ENCODE results near the gene P4HB.

Gene P4HB

DNA sequence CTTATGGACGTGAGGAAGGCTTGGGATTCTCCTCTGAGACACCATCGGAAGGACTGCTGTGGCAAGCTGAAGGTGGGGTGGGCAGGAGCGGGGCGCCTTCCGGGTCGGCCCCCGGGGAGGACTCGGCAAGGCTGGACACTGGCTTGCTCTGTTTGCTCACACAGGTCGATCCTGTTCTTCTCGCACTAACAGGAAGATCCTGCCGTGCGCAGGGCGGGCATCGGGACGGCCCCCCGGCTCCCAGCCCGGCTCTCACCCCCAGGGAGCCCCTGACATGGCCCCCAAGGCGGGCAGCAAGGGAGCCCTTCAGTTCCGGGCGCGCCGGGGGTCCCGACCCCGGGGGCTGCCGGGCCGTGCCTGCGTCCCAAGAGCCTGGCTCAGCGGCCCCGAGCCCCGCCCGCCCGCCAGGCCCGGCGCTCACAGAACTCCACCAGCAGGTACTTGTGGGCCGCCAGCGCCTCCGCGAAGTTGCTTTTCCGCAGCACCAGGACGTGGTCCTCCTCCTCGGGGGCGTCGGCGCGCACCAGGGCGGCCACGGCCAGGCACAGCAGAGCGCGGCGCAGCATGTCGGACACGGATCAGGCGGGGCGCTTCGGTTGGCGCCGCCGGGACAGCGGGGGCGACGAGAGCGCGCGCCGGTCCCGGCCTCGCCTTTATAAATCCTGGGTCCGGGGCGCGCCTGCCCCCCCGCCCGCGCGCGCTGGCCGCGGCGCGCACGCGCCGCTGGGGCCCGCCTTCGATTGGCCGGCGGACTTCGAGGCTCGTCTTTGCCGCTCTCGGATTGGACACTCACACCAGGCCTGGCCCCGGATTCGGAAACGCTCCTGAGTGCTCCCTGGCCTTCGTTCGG lies at the start of gene P4HB:
Gene P4HB, minus strand, starts transcription at position 630 of the 850 bp plus-strand sequence. Its CDS starts 64 bp downstream, at position 566.
- DNase-seq, result no peak

DNA sequence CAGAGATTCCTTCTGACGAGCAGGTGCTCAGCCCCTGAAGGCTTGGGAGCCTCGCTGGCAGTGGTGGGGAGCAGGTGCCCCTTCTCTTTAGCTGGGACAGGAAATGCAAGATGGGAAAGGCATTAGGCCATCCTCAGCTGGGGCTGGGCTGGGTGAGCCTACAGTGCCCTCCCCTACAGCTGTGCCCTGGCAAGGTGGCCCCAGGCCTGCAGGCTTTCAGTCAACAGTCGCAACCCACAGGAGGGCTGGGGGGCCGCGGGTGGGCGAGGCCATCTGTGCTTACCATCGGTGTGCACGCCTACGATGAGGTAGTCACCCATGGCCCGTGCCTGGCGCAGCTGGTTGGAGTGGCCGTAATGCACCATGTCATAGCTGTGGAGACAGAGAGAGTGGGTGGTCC lies 48.9 kb upstream of the P4HB start:
- DNase-seq, result no peak

DNA sequence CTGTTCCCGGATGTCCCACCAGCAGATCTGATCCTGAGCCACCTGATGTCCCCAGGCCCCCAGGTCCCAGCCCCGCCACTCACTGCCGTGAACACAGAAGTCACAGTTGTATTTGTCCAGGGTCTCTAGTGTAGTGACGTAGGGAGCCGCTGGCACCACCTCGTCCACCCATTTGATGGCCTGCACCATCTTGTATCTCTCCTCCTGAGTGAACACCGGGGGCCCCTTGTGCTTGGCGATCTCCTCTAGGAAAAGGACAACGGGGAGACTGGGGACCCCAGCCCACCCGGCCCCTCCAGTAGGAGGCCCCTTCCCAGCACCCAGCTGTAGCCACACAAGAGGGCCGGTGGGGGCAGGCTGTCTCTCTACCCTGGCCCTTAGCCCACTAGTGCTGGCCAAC lies 48.5 kb upstream of the P4HB start:
- no peak for DNase-seq

DNA sequence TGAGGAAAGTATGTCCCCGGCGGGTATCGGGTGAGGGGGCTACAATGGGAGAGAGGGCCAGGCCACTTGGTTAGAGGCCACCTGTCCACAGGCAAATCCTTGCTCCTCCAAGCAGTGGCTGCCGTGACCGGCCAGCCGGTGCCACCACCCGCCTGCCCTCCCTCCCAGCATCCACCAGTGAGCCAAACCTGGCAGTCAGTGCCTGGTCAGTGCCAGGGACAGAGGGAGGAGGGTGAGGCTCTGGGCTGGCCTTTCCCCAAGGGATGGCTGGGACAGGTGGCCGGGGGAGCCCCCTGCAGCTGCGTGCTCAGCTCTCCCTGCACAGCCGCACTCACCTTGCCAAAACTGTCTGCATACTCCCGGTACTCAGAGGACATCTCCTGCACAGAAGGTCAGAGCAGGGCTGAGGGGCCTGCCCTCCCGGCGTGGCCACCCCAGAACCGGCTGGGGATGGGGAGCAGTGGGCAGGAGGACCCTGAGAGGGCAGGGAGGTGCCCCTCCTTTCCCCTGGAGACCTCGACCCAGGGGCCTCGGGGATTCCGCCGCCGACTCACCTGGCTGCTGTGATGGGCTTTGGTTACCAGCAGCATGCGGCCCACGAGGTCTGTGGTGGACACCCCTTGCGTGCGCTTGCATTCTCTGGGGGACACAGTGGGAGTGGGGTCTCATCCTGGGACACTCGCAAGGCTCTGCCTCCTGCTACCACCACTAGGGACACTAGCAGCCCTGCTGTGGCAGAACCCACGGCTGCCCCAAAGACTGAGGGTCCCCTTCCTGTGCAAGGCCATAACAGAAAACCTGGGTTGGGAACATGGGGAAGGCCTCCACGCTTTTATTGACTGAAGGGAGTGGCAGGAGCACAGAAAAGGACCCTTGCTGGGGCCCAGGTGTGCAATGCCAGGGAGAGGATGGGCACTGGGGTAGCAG lies 47.1 kb upstream of the P4HB start:
- no peak for DNase-seq

DNA sequence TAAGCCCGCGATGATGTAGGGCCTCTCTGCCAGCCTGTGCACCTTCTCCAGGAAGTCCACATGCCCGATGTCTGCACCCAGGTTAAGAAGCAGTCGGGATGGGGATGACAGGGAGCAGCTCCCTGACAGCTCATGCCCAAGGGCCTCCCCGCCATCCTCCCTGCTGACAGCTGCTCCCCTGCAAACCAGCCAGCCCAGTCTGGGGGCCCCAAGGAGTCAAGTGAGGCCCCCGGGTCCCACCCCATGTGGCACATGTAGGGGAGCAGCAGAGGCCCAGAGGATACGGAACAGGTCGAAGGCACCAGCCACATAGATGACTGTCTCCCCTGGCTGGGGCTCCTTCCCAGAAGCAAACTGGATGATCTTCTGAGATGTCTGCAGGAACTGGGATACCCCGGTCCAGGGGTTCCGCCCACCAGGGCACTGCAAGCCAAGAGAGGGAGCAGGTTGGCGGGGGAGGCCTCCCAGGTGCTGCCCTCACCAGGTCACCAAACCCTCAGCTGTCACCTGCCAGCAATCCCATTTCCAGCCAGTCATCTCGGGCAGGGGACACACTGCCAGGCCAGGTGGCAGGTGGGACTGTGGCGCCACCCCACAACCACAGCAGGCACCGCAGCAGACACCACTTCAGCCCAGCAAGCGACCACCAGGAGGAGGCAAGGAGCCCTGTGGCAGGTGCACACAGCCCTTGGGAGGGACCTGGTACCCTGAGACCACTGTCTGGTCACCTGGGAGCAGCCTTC lies 46.3 kb upstream of the P4HB start:
- DNase-seq, result no peak

DNA sequence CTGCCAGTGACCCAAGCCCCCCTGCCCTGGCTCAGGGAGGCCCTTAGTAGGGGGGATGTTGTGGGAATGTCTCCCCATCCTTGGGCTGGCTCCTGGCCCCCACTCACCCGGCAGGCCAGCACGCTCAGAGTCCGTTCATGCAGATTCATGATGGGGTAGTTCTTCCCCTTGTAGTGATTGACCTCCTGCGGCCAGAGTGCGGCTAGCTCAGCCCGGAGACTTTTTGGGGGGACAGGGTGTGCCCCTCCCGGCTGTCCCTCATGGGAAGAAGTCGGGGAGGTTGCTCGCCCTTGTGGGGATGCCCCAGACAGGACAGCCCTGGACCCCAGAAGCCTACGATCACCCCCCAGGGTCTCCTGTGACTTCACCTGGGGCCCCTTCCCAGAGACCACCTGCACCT lies 45.7 kb upstream of the P4HB start:
- DNase-seq, result no peak

DNA sequence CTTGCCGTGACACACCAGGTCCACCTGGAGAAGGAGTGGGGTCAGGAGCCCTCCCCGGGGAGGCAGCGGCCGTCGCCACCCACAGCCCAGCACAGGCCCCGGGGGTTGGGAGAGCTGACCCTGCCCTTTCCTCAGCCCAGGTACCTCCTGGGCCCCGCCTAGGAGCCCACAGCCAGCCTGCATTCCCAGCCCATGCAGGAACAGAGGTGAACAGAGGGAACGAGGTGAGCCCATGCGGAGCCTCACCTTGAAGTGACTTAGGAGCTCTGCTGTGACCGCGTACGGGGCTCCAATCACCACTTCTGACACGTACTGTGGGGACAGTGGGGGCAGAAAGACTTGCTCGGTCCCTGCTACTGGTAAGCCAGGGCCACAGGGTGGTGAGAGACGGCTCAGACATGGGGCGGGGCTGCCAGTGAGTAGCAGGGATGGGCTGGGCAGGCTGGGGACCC lies 45.1 kb upstream of the P4HB start:
- no peak for DNase-seq

DNA sequence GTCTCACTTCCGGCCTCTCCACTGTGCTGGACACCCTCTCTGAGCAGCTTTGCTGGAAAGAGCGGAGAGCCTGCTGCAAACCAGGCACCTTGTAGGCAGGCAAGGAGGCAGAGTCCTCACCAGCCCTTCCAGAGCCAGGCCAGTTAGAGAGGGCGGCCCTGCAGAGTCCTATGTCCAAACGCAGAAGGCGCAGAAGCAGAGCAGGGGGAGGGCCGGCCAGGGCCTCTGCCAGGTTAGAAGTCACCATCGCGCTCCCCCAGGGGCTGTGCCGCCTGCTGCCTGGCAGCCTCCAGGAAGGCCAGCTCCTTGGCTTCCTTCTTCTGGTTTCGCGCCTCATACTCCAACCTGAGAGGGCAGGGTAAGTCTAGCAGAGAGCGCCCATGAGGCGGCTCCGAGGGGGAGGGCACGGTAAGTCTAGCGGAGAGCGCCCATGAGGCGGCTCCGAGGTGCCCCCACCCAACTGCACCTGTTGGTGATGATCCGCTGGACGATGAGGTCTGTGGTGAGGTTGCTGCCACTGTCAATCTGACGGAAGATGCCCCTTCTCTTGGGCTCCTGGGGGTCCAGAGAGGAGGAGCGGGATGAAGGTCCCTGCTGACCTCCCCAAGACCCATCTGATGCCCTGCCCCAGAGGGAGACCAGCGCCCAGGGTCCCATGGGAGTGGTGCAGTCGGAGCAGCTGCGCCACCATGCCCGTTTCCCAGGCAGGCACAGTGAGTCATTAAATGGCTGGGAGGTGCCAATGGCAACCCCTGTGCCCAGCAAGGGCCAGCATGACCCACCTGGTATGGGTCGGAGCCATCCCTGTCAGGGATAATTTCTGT lies 44.5 kb upstream of the P4HB start:
- no peak for DNase-seq

DNA sequence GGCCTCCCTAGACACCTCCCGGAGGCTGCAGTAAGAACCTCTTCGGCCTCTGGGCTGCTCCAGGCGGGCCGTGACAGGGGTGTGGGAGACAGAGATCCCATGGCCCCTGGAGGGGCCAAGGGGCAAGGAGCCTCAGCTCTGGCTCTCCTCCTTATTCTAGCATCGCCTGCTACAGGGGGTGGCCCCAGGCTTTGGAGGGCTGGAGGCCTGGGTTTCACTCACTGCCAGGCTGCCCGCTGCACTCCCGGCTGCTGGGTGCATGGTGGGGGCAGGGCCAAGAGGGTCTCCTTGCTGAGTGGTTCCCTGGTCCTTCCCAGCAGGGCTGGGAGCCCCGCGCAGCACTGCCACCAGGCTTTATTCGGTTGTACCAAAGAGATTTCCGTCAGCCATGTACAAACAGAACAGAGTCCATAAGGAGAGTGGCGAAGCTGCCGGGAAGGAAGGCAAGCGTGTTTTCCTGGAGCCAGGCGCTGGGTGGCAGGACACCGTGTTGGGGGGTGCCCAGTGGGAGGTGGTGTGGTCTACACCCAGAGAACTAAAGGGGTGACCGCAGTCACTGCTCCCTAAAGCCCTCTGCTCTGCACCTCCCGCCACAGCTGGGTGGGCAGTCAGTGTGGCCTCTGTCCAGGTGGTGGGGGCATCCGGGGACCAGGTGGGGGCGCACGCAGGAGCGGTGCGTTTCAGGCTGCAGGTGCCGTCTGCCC lies 43.7 kb upstream of the P4HB start:
- DNase-seq, result no peak

DNA sequence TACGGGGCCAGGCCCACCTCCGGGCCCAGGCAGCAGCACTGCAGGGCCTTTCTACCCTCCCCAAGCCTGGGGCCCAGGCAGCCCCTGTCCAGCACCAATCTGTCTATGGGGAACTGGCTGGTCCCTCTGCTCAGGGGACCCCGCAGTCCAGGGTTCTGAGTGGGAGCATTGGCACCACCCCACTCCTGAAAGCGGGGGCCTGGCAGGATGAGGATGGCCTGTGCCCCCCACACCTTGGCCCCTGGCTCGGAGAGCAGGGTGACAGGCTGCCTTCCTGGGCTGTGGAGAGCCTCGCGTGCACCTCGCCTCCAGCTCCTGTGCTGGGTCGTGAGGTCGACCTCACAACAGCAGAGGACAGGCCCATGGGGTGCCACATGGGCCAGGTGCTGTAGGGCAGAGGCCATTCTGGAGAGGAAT lies 43.1 kb upstream of the P4HB start:
- DNase-seq, result no peak

DNA sequence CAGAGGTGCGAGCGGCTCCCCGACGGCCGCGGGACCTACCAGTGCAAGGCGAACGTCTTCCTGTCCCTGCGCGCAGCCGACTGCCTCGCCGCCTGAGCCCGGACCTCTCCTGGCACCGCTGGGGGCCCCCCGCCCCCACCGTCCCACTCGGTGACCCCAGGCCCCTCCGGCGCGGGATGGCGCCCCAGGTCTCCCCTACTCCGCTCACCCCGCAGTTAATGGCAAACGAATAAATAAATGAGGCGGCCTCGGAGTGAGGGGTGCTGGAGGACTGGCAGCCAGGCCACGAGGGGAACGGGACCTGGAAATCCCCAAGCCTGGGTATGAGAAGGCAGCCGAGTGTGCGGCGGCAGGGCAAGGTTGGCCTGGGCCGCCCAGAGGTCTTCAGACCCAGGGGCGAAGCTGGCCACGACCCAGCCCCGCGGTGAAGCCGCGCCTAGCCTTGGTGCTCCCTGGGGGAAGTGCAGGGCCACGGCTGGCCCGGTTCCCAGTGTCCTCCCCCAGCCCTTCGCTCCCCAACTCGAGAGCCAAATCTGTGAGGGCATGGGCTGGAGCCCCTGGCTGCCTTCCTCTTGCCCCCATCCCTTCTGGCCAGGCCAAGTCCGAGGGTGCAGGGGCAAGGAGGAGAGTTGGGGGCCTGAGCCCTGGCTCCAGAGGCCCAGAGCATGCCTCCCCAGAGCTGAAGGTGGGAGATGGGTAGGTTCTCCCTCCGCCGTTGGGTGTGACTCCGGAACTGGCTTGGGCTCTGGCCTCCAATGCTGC lies 42.5 kb upstream of the P4HB start:
- no peak for DNase-seq

DNA sequence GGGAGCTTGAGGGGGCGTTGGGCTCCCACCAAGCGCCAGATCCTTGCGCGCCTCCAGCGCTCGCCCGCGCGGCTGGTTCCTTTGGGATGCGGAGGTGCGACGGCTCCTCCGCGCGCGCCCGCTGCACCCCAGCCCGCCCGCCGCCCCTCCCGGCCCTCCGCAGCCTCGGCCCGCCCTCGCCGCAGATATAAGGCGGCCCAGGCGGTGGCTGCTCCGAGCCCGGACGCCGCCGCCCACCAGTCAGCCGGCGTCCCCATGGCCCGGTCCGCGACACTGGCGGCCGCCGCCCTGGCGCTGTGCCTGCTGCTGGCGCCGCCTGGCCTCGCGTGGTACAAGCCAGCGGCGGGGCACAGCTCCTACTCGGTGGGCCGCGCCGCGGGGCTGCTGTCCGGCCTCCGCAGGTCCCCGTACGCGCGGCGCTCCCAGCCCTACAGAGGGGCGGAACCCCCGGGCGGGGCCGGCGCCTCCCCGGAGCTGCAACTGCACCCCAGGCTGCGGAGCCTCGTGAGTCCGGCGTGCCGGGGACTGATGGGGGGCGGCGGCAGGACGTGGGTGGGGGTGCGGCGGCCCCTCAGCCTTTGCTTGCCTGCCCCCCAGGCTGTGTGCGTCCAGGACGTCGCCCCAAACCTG lies 41.8 kb upstream of the P4HB start, which contains the start of gene NPB:
Gene NPB, plus strand, starts transcription at position 216 of the 630 bp plus-strand sequence. Its CDS starts 40 bp downstream, at position 256.
- no peak for DNase-seq

DNA sequence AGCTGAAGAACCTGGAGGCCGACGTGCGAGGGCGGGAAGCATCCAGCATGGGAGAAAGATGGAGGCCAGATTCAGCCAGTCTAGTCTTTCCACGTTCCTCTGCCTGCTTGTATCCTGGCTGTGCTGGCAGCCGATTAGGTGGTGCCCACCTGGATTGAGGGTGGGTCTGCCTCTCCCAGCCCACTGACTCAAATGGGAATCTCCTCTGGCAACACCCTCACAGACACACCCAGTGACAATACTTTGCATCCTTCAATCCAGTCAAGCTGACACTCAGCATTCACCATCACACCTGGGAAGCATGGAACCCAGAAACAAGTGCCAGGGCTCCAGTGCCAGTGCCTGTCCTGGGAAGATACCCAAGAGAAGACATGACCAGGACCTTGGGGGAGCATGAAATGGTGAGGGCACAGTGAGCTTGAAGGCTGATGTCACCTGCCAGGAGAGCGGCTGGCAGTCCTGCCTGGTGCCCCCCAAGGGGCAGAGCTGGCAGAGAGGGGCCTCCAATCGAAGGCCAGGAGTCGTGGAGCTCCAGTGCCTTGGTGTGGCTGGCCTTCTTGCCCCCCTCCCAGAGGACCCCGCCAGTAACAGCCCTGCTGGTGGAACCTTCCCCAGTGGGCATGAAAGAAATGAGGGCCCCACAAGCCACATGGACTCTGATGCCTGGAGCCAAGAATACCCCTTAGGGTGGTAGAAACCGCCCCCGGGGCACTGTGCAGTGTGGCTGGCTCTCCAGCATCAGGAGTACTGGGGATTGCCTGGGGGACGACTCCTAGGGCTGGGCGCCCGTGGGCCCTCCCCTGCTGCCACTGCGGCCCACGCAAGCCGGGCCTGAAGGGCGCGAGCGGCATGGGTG lies 41.1 kb upstream of the P4HB start:
- no peak for DNase-seq

DNA sequence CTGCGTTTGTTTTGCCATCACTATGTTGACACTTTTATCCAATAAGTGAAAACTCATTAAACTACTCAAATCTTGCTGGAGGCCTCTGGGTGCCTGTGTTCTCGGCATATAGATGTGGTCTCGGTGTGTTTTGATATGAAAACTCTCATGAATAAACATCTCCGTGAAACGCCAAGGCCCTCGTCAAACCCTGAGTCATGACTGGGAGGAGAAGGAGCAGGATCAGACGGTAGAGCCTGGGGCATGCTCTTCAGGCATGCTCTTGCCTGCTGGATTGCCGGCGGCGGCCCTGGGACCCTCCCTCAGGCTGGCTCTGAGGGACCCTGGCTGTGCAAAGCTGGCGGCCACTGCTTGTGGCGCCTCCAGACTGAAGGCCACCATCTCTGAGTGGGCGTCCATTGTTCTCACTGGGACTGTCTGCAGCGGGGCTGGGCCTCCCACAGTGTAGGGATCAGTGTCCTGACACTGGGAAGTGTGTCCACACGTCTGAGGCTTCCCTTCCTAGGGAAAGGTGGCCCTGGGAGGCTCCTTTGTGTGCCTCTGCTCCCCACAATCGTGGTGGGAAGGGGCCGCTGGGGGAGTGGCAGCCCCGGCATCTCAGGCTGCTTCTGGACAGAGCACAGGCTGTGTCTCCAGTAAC lies 40.0 kb upstream of the P4HB start:
- DNase-seq, result no peak

DNA sequence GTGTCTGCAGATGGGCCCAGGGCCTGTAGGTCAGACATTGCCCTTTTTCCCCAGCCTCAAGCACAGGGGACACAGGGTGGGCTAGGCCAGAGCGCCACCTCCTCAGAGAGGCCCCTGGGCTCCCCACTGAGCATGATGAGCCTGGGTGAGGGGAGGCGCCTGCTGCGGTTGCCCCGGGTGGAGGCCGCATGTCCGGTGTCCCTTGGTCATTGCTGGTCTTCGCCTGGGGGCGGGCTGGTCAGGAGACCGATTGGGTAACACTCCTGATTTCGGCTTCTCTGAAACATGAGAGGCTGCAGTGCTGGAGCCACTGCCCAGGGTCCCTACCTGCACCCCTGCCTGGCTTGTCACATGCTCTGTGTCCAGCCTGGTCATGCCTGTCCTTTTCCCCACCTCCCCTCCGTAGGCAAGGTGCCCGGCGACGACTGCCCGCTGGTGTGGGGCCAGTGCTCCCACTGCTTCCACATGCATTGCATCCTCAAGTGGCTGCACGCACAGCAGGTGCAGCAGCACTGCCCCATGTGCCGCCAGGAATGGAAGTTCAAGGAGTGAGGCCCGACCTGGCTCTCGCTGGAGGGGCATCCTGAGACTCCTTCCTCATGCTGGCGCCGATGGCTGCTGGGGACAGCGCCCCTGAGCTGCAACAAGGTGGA lies 39.3 kb upstream of the P4HB start:
- no peak for DNase-seq

DNA sequence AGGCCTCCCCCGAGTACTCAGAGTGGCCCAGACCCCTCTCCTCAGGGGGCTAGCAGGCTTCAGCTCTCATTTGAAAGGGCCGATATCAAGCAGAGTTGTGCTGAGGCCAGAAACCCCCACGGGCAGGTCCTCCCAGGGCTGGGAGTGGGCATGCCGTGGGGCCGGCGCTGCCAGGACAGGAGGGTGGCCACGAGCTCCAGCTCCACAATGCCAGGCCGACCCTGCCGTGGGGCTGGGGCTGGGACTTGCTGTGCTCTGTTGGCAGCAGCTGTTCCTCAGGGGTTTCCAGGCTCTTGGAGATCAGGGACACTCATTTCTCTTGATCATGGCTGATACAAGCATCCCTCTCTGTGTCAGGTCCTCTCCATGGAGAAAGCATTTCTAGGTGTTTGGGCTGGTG lies 38.5 kb upstream of the P4HB start:
- DNase-seq, result no peak

DNA sequence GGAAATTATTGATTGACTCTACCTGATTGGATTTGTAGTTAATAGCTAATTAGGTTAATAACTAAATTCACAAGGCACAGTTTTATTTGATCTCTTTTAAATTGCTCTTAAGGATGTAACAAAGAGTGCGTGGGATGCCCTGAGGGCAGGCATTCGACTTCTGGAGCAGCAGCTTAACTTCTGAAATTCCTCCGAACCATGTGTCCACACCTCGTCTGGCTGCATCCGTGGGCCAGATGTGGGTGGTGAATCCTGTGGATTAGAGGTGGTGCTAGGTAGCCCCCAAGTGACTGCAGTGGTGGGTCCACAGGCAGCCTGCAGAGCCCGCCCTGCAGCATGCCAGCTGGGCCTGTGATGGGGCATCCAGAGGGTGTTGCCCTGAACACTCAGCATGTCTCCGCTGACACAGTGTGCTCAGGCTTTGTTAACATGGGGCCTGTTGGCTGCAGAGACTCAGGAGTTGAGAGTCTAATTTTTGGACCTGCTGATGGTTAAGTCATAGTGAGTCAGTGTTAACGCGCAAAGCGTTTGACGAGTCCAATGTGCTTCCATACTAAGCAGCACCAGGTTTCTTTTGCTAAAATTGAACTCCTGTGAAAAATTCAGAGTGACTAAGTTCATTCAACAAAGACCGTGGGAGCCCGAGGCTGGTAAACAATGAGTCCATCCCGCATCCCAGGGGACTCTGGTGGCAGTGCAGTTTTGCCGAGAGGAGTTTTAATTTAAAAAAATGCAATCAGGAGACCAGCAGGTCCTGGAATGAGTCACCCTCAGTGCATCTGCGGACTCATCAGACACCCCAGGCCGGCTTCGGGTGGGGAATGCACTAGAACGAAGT lies 37.9 kb upstream of the P4HB start:
- DNase-seq, result no peak

Measured in NCI-H1930 (cell line).